Activated naive CD8-positive, alpha-beta T cell treated with anti-CD3 and anti-CD28 coated beads, Interleukin-2, amount 50 U/mL, for 24 hours (primary cell): ENCODE measurements around the gene PYGM.

Experiments
- ATAC-seq: fragments of 150-1000 bp; cut with Tn5 transposase; one replicate; pipeline ENCODE4 v1.10.0; 2021
- DNase-seq: peaks from one replicate; pipeline ENCODE4 v3.0.0; 2021
- H3K27ac Mint-ChIP-seq: one replicate; pipeline ENCODE4 v1.8.0; 2021; ENCODE audit warnings: mild to moderate bottlenecking, mixed read lengths
- H3K27me3 Mint-ChIP-seq: one replicate; pipeline ENCODE4 v1.8.0; 2021; ENCODE audit warnings: mixed read lengths
- H3K36me3 Mint-ChIP-seq: one replicate; pipeline ENCODE4 v1.8.0; 2021; ENCODE audit warnings: low read depth, mixed read lengths
- H3K4me1 Mint-ChIP-seq: one replicate; pipeline ENCODE4 v1.8.0; 2021; ENCODE audit warnings: mixed read lengths
- H3K4me3 Mint-ChIP-seq: one replicate; pipeline ENCODE4 v1.8.0; 2021; ENCODE audit warnings: mild to moderate bottlenecking, moderate library complexity, mixed read lengths
- H3K9me3 Mint-ChIP-seq: one replicate; pipeline ENCODE4 v1.8.0; 2021; ENCODE audit warnings: mixed read lengths

Gene PYGM

DNA sequence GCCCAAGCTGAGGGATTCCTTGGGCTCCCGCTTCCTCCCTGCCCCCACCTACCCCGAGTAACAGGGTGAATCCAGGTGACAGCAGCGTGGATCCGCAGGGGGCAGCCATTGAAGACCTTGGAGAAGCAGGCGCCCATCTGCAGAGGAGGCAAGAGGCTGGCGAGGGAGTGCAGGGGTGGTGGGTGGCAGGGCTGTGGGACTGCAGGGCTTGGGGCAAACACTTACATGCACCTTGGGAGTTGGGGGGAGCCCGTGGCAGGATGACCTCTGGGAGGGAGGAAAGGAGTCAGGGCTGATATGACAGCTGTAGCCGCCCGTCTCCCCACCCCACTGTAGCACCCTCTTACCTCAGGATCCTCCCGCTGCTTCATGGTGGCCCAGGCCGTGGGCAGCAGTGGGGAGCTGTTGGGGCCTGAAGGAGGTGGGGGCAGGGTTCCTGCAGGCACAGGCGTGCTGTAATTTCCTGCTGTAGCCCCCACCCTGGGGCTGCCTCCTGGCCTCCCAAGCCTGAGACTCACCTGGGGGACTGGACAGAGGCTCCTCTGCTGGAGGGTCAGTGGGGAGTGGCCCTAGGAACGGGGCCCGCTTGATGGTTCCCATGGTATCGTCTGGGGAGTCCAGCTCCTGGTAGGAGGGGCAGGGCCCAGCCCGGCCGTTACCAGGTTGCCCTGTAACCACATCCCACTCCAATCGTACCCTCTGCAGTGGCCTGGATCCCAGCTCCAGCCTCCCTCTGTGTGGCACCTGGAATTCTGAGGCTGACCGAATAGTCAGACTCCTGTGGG lies 37.2 kb upstream of the PYGM start:
- Mint-ChIP-seq H3K36me3 (peaks cover 8% of the 10 kb centered on the region), H3K9me3 (no peaks in the 10 kb centered on the region), H3K27me3 (no peaks in the 10 kb centered on the region), H3K27ac (no peak overlapping the region), H3K4me1 (peaks cover 26% of the 10 kb centered on the region), H3K4me3 (no peak overlapping the region)
- ATAC-seq, result no peak
- no peak for DNase-seq

DNA sequence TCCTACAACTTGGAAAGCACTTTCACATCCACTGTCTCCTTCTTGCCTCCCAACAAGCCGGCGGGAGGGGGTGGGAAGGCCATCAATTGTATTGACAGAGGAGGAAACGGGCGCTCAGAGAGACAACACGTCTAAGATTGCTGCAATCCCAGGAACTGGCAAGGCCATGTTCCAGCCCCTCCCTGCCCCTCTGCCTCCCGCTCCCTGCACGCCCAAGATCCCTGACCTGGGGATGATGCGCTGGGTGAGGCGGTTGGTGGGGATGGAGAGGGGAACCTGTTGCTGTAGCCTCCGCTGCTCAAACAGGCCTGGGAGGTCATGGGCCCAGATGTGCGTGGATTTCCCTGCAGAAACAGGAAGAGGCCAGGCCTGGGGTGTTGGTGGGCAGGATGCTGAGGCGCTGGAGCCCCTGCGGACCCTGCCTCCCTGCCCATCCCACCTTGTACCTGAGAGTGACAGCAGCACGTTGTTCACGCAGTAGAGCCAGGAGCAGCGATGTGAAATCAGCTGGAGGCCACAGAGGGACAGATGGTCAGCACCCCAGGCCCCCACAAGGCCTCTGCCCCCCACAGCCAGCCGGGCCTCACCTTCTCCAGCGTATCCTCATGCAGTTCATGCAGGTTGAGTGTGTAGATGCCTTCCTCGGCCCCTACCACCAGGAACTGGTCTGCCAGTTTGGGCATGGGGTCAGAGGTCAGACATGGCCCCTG lies 36.4 kb upstream of the PYGM start:
- no peak overlapping the region for H3K27ac Mint-ChIP-seq
- ATAC-seq (no peak), DNase-seq (no peak)
- no peaks in the 10 kb centered on the region for H3K27me3 Mint-ChIP-seq
- H3K4me1 Mint-ChIP-seq, result peaks cover 22% of the 10 kb centered on the region
- no peak overlapping the region for H3K4me3 Mint-ChIP-seq
- peaks cover 8% of the 10 kb centered on the region for H3K36me3 Mint-ChIP-seq
- H3K9me3 Mint-ChIP-seq, result no peaks in the 10 kb centered on the region

DNA sequence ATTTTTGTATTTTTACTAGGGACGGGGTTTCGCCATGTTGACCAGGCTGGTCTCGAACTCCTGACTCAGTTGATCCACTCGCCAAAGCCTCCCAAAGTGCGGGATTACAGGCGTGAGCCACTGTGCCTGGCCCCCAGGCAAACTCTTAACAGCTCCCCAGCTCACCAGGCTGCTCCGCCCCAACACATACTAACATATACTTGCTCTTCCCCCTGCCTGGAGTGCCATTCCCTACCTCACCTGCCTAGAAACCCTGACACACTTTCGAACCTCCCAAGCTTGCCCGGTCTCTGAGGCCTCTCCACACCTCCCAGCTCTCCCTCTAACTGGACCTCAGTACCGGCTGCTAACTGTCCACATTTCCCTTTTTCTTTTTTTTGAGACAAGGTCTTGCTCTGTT lies 34.8 kb upstream of the PYGM start:
- no peak overlapping the region for H3K4me3 Mint-ChIP-seq
- ATAC-seq (no peak), DNase-seq (no peak)
- H3K27ac Mint-ChIP-seq, result no peak overlapping the region
- H3K27me3 Mint-ChIP-seq, result no peaks in the 10 kb centered on the region
- H3K4me1 Mint-ChIP-seq, result peaks cover 17% of the 10 kb centered on the region
- H3K9me3 Mint-ChIP-seq, result no peaks in the 10 kb centered on the region
- peaks cover 6% of the 10 kb centered on the region for H3K36me3 Mint-ChIP-seq

DNA sequence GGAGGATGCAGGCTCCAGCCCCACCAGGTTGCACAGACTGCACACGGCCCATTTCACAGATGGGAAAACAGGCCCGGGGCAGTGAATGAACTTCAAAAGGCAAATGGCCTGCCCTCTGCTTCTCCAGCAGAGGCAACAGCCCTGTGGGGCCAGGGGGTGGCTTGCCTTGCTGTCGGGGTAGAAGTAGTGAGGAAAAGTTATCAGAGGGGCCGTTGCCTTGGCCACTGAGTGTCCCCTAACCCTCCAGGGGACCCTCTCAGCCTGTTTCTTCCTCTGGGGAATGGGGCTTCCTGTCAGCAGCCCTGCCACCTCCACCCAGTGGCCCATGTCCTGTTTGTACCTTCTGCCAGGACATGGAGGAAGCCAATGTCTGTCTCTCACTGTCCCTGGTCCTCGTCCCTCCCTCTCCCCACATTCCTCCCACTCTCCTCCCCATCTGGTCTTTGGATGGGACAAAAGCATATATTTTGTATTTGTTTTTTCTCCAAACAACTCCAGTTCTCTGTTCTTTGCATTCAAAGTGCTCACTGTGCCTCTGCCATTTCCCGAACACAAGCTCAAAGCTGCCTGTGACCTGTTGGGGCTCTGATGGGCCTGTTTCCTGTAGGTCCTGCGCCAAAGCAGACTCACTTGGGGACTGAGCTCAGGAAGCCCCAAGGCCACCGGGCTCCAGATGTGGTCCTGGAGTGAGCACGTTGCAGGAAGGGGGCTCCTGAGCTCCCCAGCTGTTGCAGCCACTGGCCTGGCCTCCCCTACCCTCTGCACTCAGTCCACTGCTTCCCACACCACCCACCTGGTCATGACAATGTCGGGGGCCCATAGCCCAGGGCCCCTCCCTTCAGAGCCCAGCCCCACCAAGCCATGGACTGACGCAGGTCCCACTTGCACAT lies 33.7 kb upstream of the PYGM start:
- Mint-ChIP-seq H3K4me3 (no peak overlapping the region), H3K9me3 (no peaks in the 10 kb centered on the region), H3K27me3 (no peaks in the 10 kb centered on the region), H3K4me1 (peaks cover 12% of the 10 kb centered on the region), H3K36me3 (peaks cover 1% of the 10 kb centered on the region), H3K27ac (peak overlapping the region; percentile 56)
- no peak for DNase-seq
- no peak for ATAC-seq

DNA sequence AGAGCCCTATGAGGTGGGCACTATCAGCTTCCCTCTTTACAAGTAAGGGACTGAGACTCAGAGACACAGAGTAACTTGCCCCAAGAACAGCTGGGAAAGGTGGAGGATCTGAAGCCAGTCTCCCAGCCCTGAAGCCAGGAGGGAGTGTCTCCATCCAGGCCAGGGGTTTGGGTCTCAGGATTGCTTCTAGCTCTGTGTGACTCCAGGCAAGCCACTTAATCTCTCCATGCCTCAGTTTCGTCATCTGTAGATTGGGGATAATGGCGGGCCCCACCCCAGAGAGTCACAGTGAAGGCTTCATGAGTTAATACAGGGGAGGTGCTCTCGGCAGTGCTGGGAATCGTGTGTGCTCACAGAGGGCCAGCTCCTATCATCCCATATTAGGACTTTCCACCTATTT lies 32.7 kb upstream of the PYGM start:
- H3K4me3 Mint-ChIP-seq, result no peak overlapping the region
- H3K4me1 Mint-ChIP-seq, result peaks cover 13% of the 10 kb centered on the region
- peaks cover 1% of the 10 kb centered on the region for H3K36me3 Mint-ChIP-seq
- H3K27ac Mint-ChIP-seq, result no peak overlapping the region
- H3K9me3 Mint-ChIP-seq, result no peaks in the 10 kb centered on the region
- DNase-seq, result no peak
- no peak for ATAC-seq
- no peaks in the 10 kb centered on the region for H3K27me3 Mint-ChIP-seq

DNA sequence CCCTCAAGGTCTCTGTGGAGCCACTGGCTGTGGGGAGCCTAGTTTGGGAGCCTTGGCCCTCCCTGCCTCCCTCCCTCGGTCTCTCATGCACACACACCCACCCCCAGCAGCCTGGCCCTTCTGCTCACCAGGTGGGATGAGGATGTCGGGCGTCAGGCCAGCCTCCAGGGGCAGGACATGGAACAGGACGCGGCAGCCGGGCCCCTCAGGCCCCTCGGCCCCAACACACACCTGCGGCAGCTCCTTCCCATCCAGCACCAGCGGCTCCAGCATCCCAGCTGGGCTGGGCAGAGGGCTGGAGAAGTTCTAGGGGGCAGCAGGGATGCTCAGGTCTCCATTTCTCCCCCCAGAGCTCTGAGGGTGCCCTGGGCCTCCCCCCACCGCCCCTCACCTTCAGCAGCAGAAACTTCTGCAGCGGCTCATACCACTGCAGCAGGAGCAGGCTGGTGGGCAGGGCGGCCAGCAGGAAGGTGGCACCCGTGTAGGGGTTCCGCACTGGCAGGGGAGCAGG lies 32.1 kb upstream of the PYGM start:
- no peaks in the 10 kb centered on the region for H3K27me3 Mint-ChIP-seq
- no peak overlapping the region for H3K27ac Mint-ChIP-seq
- no peaks in the 10 kb centered on the region for H3K9me3 Mint-ChIP-seq
- no peak overlapping the region for H3K4me3 Mint-ChIP-seq
- peaks cover 13% of the 10 kb centered on the region for H3K4me1 Mint-ChIP-seq
- DNase-seq (no peak), ATAC-seq (no peak)
- H3K36me3 Mint-ChIP-seq, result peaks cover 1% of the 10 kb centered on the region

DNA sequence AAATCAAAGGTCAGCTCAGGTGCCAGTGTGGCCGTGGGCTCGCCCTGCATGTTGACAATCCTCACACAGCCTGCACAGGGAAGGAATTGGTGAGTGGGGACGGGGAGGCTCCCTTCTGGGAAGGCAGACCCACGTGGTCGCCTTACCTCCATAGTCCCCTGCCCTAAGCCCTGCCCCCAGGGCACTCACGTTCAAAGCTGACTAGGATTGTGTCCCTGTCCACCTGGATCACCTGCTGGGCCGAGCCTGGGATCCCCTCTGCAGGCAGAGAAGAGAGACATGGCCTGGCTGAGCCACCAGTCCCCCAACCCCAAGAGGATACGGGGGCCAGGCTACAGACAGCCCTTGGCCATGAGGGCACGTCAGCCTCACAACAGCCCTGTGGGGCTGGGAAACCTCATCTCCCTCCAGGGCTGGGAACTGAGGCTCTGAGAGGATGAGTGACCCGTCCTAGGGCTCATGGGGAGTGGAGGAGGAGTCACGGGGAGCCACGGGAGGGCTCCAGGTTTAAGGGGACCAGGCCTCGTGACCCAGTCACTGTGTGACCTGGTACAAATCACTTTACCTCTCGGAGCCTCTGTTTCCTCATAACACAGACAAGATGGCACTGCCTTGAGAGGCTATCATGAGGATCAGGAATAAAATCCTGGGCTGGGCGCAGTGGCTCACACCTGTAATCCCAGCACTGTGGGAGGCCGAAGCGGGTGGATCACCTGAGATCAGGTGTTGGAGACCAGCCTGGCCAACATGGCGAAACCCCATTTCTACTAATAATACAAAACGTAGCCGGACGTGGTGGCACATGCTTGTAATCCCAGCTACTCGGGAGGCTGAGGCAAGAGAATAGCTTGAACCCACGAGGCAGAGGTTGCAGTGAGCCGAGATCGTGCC lies 30.7 kb upstream of the PYGM start:
- no peaks in the 10 kb centered on the region for H3K36me3 Mint-ChIP-seq
- no peaks in the 10 kb centered on the region for H3K27me3 Mint-ChIP-seq
- ATAC-seq (no peak), DNase-seq (no peak)
- no peak overlapping the region for H3K27ac Mint-ChIP-seq
- no peaks in the 10 kb centered on the region for H3K9me3 Mint-ChIP-seq
- H3K4me1 Mint-ChIP-seq, result peaks cover 11% of the 10 kb centered on the region
- H3K4me3 Mint-ChIP-seq, result no peak overlapping the region

DNA sequence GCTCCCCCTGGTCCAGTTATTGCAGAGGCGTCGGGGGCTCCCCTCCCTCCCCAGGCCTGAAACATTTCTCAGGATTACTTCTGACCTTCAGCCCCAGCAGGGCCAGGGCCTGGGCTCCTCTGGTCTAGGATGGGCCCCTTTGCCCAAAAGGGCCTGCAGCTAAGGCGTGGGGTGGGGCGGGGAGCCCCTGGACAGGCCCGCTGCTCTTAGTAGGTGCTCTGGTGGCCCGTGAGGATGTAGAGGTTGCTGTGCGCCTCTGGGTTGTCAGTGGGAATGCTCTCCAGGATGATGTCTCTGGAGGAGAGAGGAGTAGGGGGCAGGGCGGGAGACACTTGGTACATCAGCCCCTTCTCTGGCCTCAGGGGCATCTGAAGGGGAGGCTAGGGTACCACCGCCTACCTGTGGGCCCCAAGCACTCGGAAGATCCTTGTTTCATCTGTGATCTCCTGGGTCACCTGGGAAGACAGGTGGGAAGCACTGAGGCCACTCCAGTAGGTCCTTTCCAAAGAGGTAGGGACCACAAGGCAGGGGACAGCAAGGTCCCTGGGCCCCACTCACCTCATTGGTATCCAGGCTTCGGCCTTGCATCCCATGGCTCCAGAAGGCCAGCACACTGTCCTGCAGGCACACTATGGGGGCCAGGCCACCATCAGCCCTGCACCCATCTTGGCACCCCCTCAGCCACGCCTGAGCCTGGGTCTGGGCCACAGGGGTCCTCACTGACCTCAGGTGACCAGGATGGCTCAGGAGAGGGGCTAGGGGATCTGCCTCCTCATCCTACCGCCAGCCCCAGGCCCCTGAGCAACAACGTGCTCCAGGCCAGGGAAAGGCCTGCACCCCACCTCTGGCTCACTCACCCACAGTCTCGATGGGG lies 29.8 kb upstream of the PYGM start:
- DNase-seq (no peak), ATAC-seq (no peak)
- H3K36me3 Mint-ChIP-seq, result peaks cover 2% of the 10 kb centered on the region
- H3K4me1 Mint-ChIP-seq, result peaks cover 9% of the 10 kb centered on the region
- H3K27me3 Mint-ChIP-seq, result no peaks in the 10 kb centered on the region
- H3K27ac Mint-ChIP-seq, result no peak overlapping the region
- H3K4me3 Mint-ChIP-seq, result no peak overlapping the region
- no peaks in the 10 kb centered on the region for H3K9me3 Mint-ChIP-seq

DNA sequence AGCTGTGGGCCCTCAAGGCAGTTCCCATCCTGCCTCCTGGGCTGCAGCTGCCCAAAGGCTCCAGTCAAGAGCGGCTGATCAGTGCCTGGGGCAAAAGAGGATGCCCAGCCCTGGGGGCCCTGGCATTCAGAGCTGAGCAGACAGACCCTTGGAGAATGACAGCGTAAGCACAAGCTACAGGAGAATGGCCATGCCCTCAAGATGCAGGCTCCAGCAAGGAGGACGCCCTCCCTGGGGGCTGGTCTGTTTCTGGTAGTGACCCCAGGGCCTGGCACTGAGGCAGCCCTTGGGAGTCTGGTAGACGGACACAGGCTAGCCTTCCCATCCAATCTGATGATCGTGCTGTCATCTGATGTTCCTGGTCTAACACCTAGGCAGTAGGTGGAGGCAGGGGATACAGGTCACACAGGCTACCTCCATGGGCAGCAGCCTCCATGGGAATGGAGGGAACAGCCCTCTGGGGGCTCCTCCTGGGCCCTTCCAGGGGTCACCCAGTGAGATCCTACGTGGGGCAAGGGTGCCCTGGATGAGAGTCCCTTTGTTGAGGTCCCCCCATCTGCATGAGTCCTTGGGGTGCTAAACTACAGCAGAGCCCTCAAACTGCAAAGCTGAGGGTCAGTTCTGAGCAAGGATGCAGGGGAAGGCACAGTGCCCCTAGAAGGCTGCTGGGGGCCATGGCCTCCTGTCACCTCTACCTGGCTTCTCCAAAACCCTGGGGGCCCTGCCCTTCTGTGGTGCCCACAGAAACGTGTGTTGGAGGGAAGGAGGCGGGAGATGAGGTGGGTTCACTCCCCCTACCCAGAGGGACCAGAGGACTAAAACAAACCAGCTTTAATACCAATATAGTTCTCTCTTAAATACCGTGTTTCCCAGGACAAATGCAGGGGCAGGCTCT lies 28.8 kb upstream of the PYGM start:
- no peaks in the 10 kb centered on the region for H3K9me3 Mint-ChIP-seq
- H3K27ac Mint-ChIP-seq, result no peak overlapping the region
- no peak for ATAC-seq
- peaks cover 2% of the 10 kb centered on the region for H3K36me3 Mint-ChIP-seq
- no peak for DNase-seq
- H3K27me3 Mint-ChIP-seq, result no peaks in the 10 kb centered on the region
- H3K4me3 Mint-ChIP-seq, result no peak overlapping the region
- peaks cover 4% of the 10 kb centered on the region for H3K4me1 Mint-ChIP-seq

DNA sequence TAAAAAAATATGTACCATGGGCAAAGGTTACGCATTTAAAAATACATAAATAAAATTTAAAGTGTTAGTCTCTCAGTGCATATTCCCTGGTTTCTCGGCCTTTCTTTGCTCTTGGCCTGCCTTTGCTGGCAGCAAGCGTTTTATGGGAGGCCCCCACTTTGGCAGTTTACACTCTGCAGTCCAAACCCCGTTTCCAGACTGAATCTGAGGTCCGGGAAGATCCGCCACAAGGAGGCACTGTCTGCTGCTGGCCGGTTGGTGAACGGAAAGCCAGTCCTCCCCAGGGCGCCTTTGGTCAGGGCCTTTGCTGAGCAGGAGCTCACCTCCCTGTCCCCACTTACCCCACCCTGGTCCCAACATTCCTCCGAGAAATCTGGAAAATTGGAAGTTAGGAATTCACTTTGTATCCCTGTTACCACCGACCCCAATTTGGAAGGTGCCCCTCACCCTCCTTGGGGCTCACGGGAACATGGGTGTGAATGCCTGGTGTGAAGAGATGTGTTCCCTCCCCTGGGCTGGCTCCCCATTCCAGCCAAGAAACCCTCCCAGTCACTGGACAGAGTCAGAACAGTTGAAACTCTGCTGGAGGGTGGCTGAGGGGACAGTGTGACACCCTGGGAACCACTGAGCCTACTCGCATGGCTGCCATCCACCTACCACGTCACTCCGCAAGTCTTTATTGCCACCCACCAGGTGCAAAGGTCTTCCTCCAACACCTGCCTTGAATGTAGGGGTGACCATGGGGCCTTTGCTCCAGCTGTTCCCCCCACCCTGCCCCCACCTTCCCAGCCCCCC lies 27.9 kb upstream of the PYGM start:
- Mint-ChIP-seq H3K27me3 (no peaks in the 10 kb centered on the region), H3K4me1 (peaks cover 4% of the 10 kb centered on the region), H3K36me3 (peaks cover 2% of the 10 kb centered on the region), H3K9me3 (no peaks in the 10 kb centered on the region), H3K4me3 (no peak overlapping the region), H3K27ac (peak overlapping the region; percentile 59)
- ATAC-seq, result peak; percentile 51
- peak; percentile 70 for DNase-seq

DNA sequence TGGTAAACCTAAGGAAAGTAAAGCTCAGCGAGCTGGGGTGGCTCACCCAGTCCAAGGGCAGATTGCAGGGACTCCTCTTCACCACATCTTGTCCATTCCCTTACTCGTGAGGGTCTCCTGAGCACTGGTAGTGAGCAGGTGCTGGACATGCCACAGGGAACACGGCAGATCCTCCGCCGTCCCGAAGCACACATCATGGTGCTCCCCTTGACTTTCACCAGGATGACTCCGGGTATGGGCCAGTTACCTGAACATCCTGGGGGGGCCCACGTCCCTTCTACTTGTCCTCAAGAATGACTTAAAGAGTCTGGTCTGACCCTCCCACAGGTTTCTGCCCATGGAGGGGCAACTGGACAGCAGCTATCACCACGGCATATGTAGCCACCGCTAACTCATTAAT lies 26.5 kb upstream of the PYGM start:
- Mint-ChIP-seq H3K36me3 (peaks cover 2% of the 10 kb centered on the region), H3K4me3 (no peak overlapping the region), H3K4me1 (peaks cover 4% of the 10 kb centered on the region), H3K27me3 (no peaks in the 10 kb centered on the region), H3K27ac (no peak overlapping the region), H3K9me3 (no peaks in the 10 kb centered on the region)
- ATAC-seq, result no peak
- no peak for DNase-seq
